ENCODE measurements around the gene TNRC18.

DNA sequence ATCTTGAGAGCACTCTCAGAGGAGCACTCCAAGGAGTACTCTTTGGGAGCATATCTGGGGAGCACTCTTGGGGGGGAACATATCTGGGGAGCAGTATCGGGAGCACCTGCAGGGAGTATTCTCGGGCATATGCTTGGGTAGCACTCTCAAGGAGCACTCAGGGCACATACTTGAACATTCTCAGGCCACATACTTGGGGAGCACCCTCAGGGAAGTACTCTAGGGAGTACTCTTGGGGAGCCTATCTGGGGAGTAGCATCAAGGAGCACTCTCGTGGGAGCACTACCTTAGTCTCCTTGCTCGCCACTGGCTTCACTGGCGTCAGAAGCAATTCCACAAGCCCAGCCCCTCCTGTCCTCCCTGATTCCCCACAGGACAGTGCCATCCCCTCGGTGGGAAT is 31.5 kb upstream of the TNRC18 start:
- TF ChIP-seq, protein P1, sequence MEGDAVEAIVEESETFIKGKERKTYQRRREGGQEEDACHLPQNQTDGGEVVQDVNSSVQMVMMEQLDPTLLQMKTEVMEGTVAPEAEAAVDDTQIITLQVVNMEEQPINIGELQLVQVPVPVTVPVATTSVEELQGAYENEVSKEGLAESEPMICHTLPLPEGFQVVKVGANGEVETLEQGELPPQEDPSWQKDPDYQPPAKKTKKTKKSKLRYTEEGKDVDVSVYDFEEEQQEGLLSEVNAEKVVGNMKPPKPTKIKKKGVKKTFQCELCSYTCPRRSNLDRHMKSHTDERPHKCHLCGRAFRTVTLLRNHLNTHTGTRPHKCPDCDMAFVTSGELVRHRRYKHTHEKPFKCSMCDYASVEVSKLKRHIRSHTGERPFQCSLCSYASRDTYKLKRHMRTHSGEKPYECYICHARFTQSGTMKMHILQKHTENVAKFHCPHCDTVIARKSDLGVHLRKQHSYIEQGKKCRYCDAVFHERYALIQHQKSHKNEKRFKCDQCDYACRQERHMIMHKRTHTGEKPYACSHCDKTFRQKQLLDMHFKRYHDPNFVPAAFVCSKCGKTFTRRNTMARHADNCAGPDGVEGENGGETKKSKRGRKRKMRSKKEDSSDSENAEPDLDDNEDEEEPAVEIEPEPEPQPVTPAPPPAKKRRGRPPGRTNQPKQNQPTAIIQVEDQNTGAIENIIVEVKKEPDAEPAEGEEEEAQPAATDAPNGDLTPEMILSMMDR (conservative IDR thresholded peaks at IDR 0.05; ENCODE audit: low read length): no peak
- TF ChIP-seq EZH2phosphoT487 (IDR thresholded peaks at IDR 0.05; ENCODE audit: borderline replicate concordance, low read depth, low read length): no peak
